Activated gamma-delta T cell treated with Interleukin-2 at 50 U/mL for 16 hours (primary cell): Measurements from ENCODE around the gene UVSSA.
"Not testable (repeated sequence)": the region's sequence is repeated elsewhere in the genome, so short reads cannot be mapped to it uniquely, and the experiment has no call there.

ENCODE experiments used
- DNase-seq: peaks from one replicate; pipeline ENCODE4 v3.0.0-alpha.2; 2020

The UVSSA gene

GRCh38 chr4:1366371-1367229 lies 19.6 kb downstream of the UVSSA start:
- no peak for DNase-seq

GRCh38 chr4:1367230-1367935 lies 20.4 kb downstream of the UVSSA start:
- DNase-seq, result no peak

- no peak for DNase-seq
These were observed 20.9 kb downstream of the UVSSA start for GRCh38 chr4:1367936-1368289.

- no peak for DNase-seq
These were observed 21.5 kb downstream of the UVSSA start for GRCh38 chr4:1368421-1369090.

GRCh38 chr4:1369091-1369450 lies 22.1 kb downstream of the UVSSA start:
- no peak for DNase-seq

GRCh38 chr4:1369479-1370079 lies 22.6 kb downstream of the UVSSA start:
- DNase-seq, result no peak

- DNase-seq, result no peak
These were observed 23.5 kb downstream of the UVSSA start for GRCh38 chr4:1370321-1371124.

GRCh38 chr4:1371176-1372165 lies 24.5 kb downstream of the UVSSA start:
- DNase-seq, result no peak

GRCh38 chr4:1372576-1372975 lies 25.6 kb downstream of the UVSSA start:
- not testable (repeated sequence) for DNase-seq

GRCh38 chr4:1373892-1374705 lies 27.1 kb downstream of the UVSSA start:
- DNase-seq, result no peak

GRCh38 chr4:1374706-1375045 lies 27.7 kb downstream of the UVSSA start:
- DNase-seq, result no peak

GRCh38 chr4:1375051-1375721 lies 28.2 kb downstream of the UVSSA start:
- DNase-seq, result no peak

- DNase-seq, result no peak
These were observed 28.8 kb downstream of the UVSSA start for GRCh38 chr4:1375761-1376322.

- no peak for DNase-seq
These were observed 29.4 kb downstream of the UVSSA start for GRCh38 chr4:1376391-1376840.

GRCh38 chr4:1376841-1377605 lies 30.0 kb downstream of the UVSSA start:
- DNase-seq, result no peak

- no peak for DNase-seq
These were observed 30.7 kb downstream of the UVSSA start for GRCh38 chr4:1377606-1378261.

GRCh38 chr4:1378559-1379231 lies 31.7 kb downstream of the UVSSA start:
- DNase-seq, result no peak
